Coronary artery (tissue), 2 donors: Measurements from ENCODE around the gene NEDD4L.

Experiments
- DNase-seq: peaks from one replicate; pipeline ENCODE4 v3.0.0-alpha.2; 2017; ENCODE audit warnings: low spot score
- H3K27ac ChIP-seq, 2 donors: fragments of 200-600 bp; sonication (generic); one replicate each; pipeline ENCODE4 v1.5.1; 2016 to 2019
- H3K4me3 ChIP-seq: fragments of 200-600 bp; sonication (generic); 2 replicates; pipeline ENCODE4 v1.5.1; 2016; ENCODE audit warnings: mild to moderate bottlenecking, moderate library complexity
- TF ChIP-seq, protein P1 (sequence below): fragments of 200-600 bp; sonication (generic); IDR thresholded peaks from one replicate; pipeline ENCODE4 v1.5.1; 2019; ENCODE audit warnings: antibody characterized with exemption

Gene NEDD4L

DNA sequence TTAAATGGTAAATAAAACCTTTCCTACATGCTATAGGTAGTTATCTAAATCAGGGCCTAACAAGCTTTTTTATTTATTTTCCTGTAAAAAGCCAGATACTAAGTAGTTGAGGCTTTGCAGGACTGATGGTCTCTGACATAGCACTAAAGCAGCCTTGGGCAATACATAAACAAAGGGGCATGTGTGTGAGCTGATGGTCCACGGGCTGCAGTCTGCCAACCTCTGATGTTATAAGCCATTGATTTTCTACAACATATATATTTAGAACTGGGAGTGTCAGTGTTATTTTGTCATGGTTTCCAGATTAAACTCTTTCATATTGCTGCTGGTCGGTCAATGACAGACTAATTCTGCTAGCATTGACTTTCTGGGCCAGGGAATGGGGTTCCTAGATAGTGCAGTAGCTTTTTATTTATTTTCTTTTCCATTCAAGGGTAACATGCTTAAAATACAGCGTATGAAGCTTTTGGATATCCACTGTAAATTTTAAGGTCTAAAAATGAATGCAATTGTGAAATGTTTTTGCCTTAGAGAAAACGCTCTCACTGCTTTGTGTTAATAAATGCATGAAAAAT lies 134.0 kb downstream of the NEDD4L start:
- no peak overlapping the region for H3K27ac ChIP-seq
- no peak overlapping the region for H3K4me3 ChIP-seq
- TF ChIP-seq, protein P1, sequence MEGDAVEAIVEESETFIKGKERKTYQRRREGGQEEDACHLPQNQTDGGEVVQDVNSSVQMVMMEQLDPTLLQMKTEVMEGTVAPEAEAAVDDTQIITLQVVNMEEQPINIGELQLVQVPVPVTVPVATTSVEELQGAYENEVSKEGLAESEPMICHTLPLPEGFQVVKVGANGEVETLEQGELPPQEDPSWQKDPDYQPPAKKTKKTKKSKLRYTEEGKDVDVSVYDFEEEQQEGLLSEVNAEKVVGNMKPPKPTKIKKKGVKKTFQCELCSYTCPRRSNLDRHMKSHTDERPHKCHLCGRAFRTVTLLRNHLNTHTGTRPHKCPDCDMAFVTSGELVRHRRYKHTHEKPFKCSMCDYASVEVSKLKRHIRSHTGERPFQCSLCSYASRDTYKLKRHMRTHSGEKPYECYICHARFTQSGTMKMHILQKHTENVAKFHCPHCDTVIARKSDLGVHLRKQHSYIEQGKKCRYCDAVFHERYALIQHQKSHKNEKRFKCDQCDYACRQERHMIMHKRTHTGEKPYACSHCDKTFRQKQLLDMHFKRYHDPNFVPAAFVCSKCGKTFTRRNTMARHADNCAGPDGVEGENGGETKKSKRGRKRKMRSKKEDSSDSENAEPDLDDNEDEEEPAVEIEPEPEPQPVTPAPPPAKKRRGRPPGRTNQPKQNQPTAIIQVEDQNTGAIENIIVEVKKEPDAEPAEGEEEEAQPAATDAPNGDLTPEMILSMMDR: no peak
- DNase-seq: no peak

DNA sequence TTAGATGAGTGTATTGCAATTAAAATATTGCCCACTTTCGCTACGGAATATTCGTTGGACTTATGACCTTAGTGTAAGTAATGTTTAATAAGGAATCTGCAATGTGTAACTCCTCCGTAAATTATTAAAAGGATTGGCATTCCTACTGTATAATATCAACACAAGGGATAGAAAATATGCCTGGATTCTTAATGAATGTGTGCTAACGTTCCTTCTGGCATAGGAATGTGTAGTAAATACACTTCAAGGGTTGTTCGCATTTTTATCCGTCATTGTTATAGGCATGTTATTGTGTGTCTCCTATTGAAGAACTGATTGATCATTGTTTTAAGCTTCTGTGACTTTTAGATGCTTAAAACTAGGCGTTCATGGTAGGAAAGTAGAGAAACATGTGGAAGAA lies 134.5 kb downstream of the NEDD4L start:
- Histone ChIP-seq H3K27ac (no peak overlapping the region), H3K4me3 (no peak overlapping the region)
- TF ChIP-seq, protein P1: no peak
- no peak for DNase-seq

DNA sequence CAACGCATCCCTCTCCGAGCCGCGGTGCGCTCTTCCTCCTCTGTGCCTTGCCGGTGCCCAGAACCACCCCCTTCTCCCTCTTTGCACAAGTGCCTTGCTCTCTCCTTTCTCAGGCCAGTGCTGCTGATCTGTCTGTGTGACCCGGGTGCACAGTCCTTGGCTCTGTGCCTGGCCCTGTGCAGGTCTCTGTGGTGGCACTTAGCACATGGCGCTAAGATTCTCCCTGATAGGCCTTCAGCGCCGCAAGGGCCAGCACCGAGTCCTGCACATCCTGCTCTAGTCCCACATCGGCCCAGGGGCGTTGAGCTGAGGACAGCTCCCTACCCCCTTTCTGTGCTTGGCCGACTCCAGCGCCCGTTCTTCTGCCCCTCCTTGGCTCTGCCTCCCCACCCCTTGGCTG lies 136.1 kb downstream of the NEDD4L start:
- TF ChIP-seq, protein P1: no peak
- no peak overlapping the region for H3K4me3 ChIP-seq
- no peak for DNase-seq
- H3K27ac ChIP-seq: no peak overlapping the region

DNA sequence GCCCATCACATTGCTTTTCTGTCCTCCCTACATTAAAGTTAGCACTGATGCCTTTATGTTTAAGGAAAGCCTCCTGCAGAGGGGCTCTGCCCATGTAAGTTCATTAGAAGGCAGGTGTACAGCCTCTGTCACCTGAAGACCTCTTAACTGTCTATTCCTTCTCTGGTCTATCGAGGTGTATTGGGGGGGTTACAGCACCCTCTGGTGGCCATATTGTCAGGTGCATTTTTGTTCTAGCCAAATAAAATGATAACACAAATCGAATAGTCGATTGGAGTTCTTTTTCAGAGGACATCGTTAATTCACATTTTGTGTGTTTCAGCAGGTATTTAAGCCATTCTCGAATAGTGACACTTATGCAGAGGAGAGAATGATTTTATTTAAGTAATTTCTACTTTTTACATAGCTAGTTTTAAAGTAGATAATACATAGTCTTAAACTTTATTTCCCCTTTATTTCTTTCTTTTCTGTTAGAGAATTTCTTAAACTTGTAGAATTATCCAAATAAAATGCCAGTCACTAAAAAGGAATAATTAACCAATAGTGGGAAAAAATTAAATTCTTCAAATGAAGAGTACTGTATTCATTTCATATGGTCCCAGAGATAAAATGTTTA lies 136.8 kb downstream of the NEDD4L start:
- no peak for DNase-seq
- no peak overlapping the region for H3K27ac ChIP-seq
- no peak overlapping the region for H3K4me3 ChIP-seq
- TF ChIP-seq, protein P1: peak; percentile 29

DNA sequence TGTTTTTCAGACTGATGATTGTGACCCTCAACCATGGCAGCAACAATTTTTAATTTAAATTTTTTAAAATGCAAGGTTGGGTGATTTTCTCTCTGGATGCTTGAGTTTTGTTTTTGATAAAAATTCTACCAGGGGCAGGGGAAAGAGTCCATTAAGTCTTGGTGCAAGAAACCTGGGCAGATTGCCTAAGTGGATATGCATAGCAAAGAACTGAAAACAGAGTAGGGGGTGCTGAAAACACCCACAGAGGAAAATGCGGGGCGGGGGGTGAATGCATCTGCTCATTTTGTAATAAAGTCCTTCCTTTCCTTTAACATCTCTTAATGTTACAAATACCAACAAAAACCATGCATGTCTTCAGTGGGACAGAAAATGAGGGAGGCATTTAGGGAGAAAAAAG lies 138.0 kb downstream of the NEDD4L start:
- H3K4me3 ChIP-seq: no peak overlapping the region
- TF ChIP-seq, protein P1: no peak
- no peak overlapping the region for H3K27ac ChIP-seq
- DNase-seq: no peak

DNA sequence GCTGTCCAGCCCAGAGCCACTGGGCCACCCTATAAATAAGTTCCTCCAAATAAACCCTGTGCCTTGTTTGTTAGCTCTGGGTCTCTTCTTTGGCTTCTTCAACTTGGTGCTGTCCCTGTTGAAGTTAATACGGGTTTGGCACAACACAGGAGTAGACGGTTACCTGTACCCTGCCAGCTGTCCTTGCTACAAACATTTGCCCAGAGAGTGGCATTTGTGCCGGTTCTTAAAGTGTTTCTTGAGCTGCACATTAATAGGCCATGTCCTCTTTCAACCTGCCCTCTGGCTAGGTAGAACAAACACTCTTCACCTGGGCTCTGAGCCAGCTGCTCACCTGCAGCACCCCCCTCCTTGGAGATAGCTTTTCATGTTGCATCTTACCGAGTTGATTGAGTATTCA lies 139.2 kb downstream of the NEDD4L start:
- H3K27ac ChIP-seq: no peak overlapping the region
- TF ChIP-seq, protein P1: no peak
- no peak for DNase-seq
- H3K4me3 ChIP-seq: no peak overlapping the region

DNA sequence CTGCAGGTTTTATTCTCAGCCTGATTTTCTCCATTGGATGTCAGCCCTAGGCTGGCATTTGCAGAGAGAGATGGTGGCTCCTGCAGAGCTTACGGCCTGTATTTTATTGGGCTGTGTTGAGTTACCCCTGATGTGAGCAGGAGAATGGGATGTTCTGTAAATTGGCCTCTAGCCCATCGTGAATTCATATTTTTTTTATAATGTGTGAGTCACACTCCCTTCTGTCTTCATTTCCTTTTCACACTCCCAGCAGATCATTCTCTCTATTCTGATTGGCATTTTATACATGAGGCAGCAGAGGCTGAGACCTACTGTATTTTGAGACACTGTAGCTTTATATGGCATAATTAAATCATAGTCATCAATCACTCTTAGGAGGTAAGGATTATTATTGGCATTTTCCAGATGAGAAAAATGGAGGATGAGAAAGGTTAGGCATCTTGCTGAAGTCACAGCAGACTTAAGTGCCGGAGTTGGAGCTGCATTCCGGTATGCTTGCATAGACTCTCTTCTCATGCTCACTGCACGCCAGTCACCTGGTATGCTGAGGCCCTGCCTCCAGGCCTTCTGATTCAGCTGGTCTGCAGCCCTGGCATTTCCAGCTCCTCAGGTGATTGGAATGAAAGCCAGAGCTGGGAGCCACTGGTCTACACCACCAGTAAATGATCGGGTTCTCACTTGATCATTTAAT lies 142.4 kb downstream of the NEDD4L start:
- Histone ChIP-seq H3K27ac (no peak overlapping the region), H3K4me3 (no peak overlapping the region)
- DNase-seq: no peak
- TF ChIP-seq, protein P1: no peak
